Spleen (tissue), 11 donors: ENCODE results near the gene KLKB1. TPM values are rescaled to one million over a fixed set of nuclear protein-coding genes. Genes with fewer than 3 reads are reported as not detected.
"Not testable (repeated sequence)": the region's sequence is repeated elsewhere in the genome, so short reads cannot be mapped to it uniquely, and the experiment has no call there.

Experiments
- DNase-seq: peaks from one replicate; pipeline ENCODE4 v3.0.0-alpha.2; 2020
- H3K27ac ChIP-seq, 8 donors: fragments of 200-600 bp; sonication (generic) in 7 of 8; 1 replicate in 4 of 8; 2 replicates in 4 of 8; pipeline versions ENCODE4 v1.5.0 to v1.8.0; 2016 to 2021; ENCODE audit warnings: inconsistent platforms in 4 of 8, mild to moderate bottlenecking in 4 of 8, moderate library complexity in 1 of 8
- H3K27me3 ChIP-seq, 7 donors: fragments of 200-600 bp; sonication (generic) in 6 of 7; replicated peaks in 1 of 7; 1 replicate in 4 of 7; 2 replicates in 3 of 7; pipeline versions ENCODE4 v1.5.0 to v1.8.0; 2016 to 2021; ENCODE audit warnings: inconsistent platforms in 3 of 7, mild to moderate bottlenecking in 1 of 7
- H3K36me3 ChIP-seq, 6 donors: fragments of 200-600 bp; sonication (generic) in 5 of 6; 1 replicate in 4 of 6; 2 replicates in 2 of 6; pipeline versions ENCODE4 v1.5.0 to v1.8.0; 2016 to 2021; ENCODE audit warnings: inconsistent platforms in 2 of 6
- H3K4me1 ChIP-seq, 6 donors: fragments of 200-600 bp; sonication (generic) in 5 of 6; 1 replicate in 3 of 6; 2 replicates in 3 of 6; pipeline versions ENCODE4 v1.5.0 to v1.8.0; 2016 to 2021; ENCODE audit warnings: inconsistent platforms in 3 of 6
- H3K4me3 ChIP-seq, 8 donors: fragments of 200-600 bp; sonication (generic) in 7 of 8; 1 replicate in 4 of 8; 2 replicates in 4 of 8; pipeline versions ENCODE4 v1.5.0 to v1.8.0; 2016 to 2021; ENCODE audit warnings: inconsistent platforms in 4 of 8, mild to moderate bottlenecking in 4 of 8, moderate library complexity in 2 of 8
- H3K9me3 ChIP-seq, 8 donors: fragments of 200-600 bp; sonication (generic) in 7 of 8; 1 replicate in 4 of 8; 2 replicates in 4 of 8; pipeline versions ENCODE4 v1.5.0 to v1.8.0; 2016 to 2021; ENCODE audit warnings: inconsistent platforms in 4 of 8
- CTCF ChIP-seq, 11 experiments: fragments of 200-600 bp in 7 of 11; fragments of 450-650 bp in 4 of 11; sonication (generic) in 4 of 11; IDR thresholded peaks in 8 of 11; conservative IDR thresholded peaks in 3 of 11; 1 replicate in 7 of 11; 2 replicates in 4 of 11; pipeline versions ENCODE4 v1.4.0 to v1.8.0; 2016 to 2021; ENCODE audit warnings: antibody characterized with exemption in 11 of 11, inconsistent platforms in 4 of 11, mild to moderate bottlenecking in 1 of 11
- POLR2A ChIP-seq, 3 donors: fragments of 450-650 bp; IDR thresholded peaks; one replicate each; pipeline ENCODE4 v1.5.1; 2017; ENCODE audit warnings: antibody characterized with exemption in 3 of 3, mild to moderate bottlenecking in 1 of 3
- POLR2AphosphoS5 ChIP-seq, 3 donors: sonication (generic); formaldehyde crosslinking; IDR thresholded peaks; one replicate each; pipeline ENCODE4 v1.5.1; 2017; ENCODE audit warnings: antibody characterized with exemption in 3 of 3
- WGBS, 5 donors: extraction: QIAGEN DNeasy Blood & Tissue Kit in 3 of 5; methylation state at CpG; one replicate each; pipeline versions ENCODE4 v1.1.5 to v1.1.7; 2013 to 2018; 5-methylcytosine and 5-hydroxymethylcytosine counted together
- intact Hi-C: fragments of 100-400 bp; cut with DNase I; formaldehyde crosslinking; loops from one replicate; pipeline ENCODE4 v1.15.0; 2023; ENCODE audit warnings: low total_unique reads
- polyA plus RNA-seq, 3 donors: library from polyadenylated mRNA; stranded (reverse); fragments of 200-250 nt; gene quantifications; one replicate each; pipeline ENCODE4 v1.2.1, GENCODE V29; 2013
- total RNA-seq, 7 donors: library from RNA; depleted of rRNA in 3 of 7; stranded (reverse); fragments of >200 nt in 3 of 7; fragmentation: NEBNext Ultra II Directional in 4 of 7; extraction: Animal tissue kit (Norgen Biotek cat#: 25700) in 4 of 7; gene quantifications; one replicate each; pipeline versions ENCODE4 v1.1.0 to v1.2.1, GENCODE V29; 2016 to 2021
- donor health status: healthy with polysubstance abuse.
- donor health status: DM: no; HTN: no; CAD: no; lungs with moderate emphysema.
- donor health status: DM: no; HTN: no; CAD: no.
- donor health status: Bipolar disorder and iron deficiency.
- donor health status: healthy.
- donor health status: DM: no; HTN: no; CAD: no.
- donor health status: DM: yes; HTN: yes; CAD: no.

KLKB1 gene
- total and polyA plus RNA-seq, 10 donors, result 0.67 to 5.8 (median 1.7) TPM

- no peak overlapping the region for H3K27ac ChIP-seq
- H3K36me3 ChIP-seq, result no peaks in the 10 kb centered on the region
- peaks cover 0 to 6% (median 0%) of the 10 kb centered on the region in 7 donors for H3K27me3 ChIP-seq
- TF ChIP-seq POLR2AphosphoS5 (IDR thresholded peaks at IDR 0.05) (no peak), POLR2A (IDR thresholded peaks at IDR 0.05) (no peak), CTCF (IDR thresholded peaks at IDR 0.05 in 8 of 11, conservative IDR thresholded peaks at IDR 0.05 in 3 of 11) (no peak)
- no peak overlapping the region for H3K4me3 ChIP-seq
- H3K9me3 ChIP-seq, result no peaks in the 10 kb centered on the region
- no peak for DNase-seq
- 85 to 89% (median 87%) methylated on average over 6 of the region's 6 CpGs for WGBS, 5 donors
- intact Hi-C loops, result no loop called here
- H3K4me1 ChIP-seq, result peaks cover 0 to 4% (median 0%) of the 10 kb centered on the region in 6 donors
Observed at GRCh38 chr4:186260117-186260503, 32.8 kb downstream of the KLKB1 start.

GRCh38 chr4:186260504-186261448 lies 33.5 kb downstream of the KLKB1 start:
- H3K36me3 ChIP-seq, result no peaks in the 10 kb centered on the region
- H3K4me3 ChIP-seq, result no peak overlapping the region
- no peak overlapping the region for H3K27ac ChIP-seq
- H3K27me3 ChIP-seq, result peaks cover 0 to 7% (median 0%) of the 10 kb centered on the region in 7 donors
- DNase-seq, result no peak
- TF ChIP-seq POLR2A (IDR thresholded peaks at IDR 0.05), result no peak
- peak in 1 of 3 donors; percentile 38 for TF ChIP-seq POLR2AphosphoS5 (IDR thresholded peaks at IDR 0.05)
- intact Hi-C loops, result no loop called here
- peaks cover 0 to 4% (median 0%) of the 10 kb centered on the region in 6 donors for H3K4me1 ChIP-seq
- 62 to 72% (median 66%) methylated on average over 12 of the region's 12 CpGs for WGBS, 5 donors
- no peaks in the 10 kb centered on the region for H3K9me3 ChIP-seq

GRCh38 chr4:186264660-186265059 lies 37.4 kb downstream of the KLKB1 start:
- 84 to 90% (median 88%) methylated on average over 7 of the region's 7 CpGs for WGBS, 5 donors

GRCh38 chr4:186265250-186265649 lies 37.9 kb downstream of the KLKB1 start:
- H3K4me1 ChIP-seq, H3K27ac ChIP-seq, H3K4me3 ChIP-seq, DNase-seq, H3K36me3 ChIP-seq, intact Hi-C loops, H3K9me3 ChIP-seq: not testable (repeated sequence)
- peaks cover 0 to 25% (median 0%) of the 10 kb centered on the region in 7 donors for H3K27me3 ChIP-seq
- WGBS, 5 donors, result 90 to 97% (median 95%) methylated on average over 11 of the region's 11 CpGs

More at GRCh38 chr4:186264660-186265059, 37.4 kb downstream of the KLKB1 start:
- no peaks in the 10 kb centered on the region for H3K9me3 ChIP-seq
- DNase-seq, result no peak
- H3K27me3 ChIP-seq, result peaks cover 0 to 25% (median 0%) of the 10 kb centered on the region in 7 donors
- H3K27ac ChIP-seq, result no peak overlapping the region
- H3K4me1 ChIP-seq, result peaks cover 0 to 5% (median 4%) of the 10 kb centered on the region in 6 donors
- TF ChIP-seq POLR2A (IDR thresholded peaks at IDR 0.05) (no peak), POLR2AphosphoS5 (IDR thresholded peaks at IDR 0.05) (no peak), CTCF (IDR thresholded peaks at IDR 0.05 in 8 of 11, conservative IDR thresholded peaks at IDR 0.05 in 3 of 11) (no peak)
- no peak overlapping the region for H3K4me3 ChIP-seq
- intact Hi-C loops, result no loop called here
- no peaks in the 10 kb centered on the region for H3K36me3 ChIP-seq
